Hematopoietic multipotent progenitor cell (in vitro differentiated cells): ENCODE measurements around the gene DCHS1. TPM values are rescaled to one million over a fixed set of nuclear protein-coding genes. Genes with fewer than 3 reads are reported as not detected.

Experiments used
- total RNA-seq: library from RNA; depleted of rRNA; stranded (reverse); fragments of >200 nt; gene quantifications from one replicate; pipeline ENCODE4 v1.2.3, GENCODE V29; 2012

The DCHS1 gene
- total RNA-seq, 1 donor: 22.4 TPM

Other genes starting within 250 kb of the DCHS1 start
- gene APBB1, start 236.7 kb downstream of the DCHS1 start, total RNA-seq: 23.7 TPM
- 1.6 TPM for gene HPX, start 214.8 kb downstream of the DCHS1 start, total RNA-seq
- gene TRIM3, start 181.9 kb downstream of the DCHS1 start, total RNA-seq: 21.3 TPM
- gene ARFIP2, start 174.5 kb downstream of the DCHS1 start, total RNA-seq: 46.3 TPM
- gene TIMM10B, start 174.3 kb downstream of the DCHS1 start, total RNA-seq: 83.2 TPM
- gene DNHD1, start 158.5 kb downstream of the DCHS1 start, total RNA-seq: 15.6 TPM
- 11.0 TPM for gene RRP8, start 52.2 kb downstream of the DCHS1 start, total RNA-seq
- gene ILK, start 52.0 kb downstream of the DCHS1 start, total RNA-seq: 107 TPM
- gene TAF10, start 43.6 kb downstream of the DCHS1 start, total RNA-seq: 37.7 TPM
- gene TPP1, start 36.4 kb downstream of the DCHS1 start, total RNA-seq: 260 TPM
- 16.2 TPM for gene MRPL17, start 27.5 kb upstream of the DCHS1 start, total RNA-seq
- 1.6 TPM for gene OR2AG2, start 116.2 kb upstream of the DCHS1 start, total RNA-seq
- under 0.01 TPM for gene OR2AG1, start 127.2 kb upstream of the DCHS1 start, total RNA-seq
- 2.4 TPM for gene OR6A2, start 143.9 kb upstream of the DCHS1 start, total RNA-seq
- gene OR10A5, start 189.9 kb upstream of the DCHS1 start, total RNA-seq: not detected
- gene OR10A2, start 207.2 kb upstream of the DCHS1 start, total RNA-seq: under 0.01 TPM
- not detected for gene OR10A4, start 220.8 kb upstream of the DCHS1 start, total RNA-seq
- gene OR2D2, start 236.7 kb upstream of the DCHS1 start, total RNA-seq: 2.4 TPM